PC-9 (cell line): ENCODE data around the gene STAG1. TPM values are rescaled to one million over a fixed set of nuclear protein-coding genes. Genes with fewer than 3 reads are reported as not detected.
"Not testable (repeated sequence)": the region's sequence is repeated elsewhere in the genome, so short reads cannot be mapped to it uniquely, and the experiment has no call there.

Experiments used
- BruUV-seq: library from RNA; stranded (reverse); fragments of 400-500 nt; replicated peaks from 2 replicates; lab custom pipeline; 2021; lab: Mats Ljungman, UMichigan
- CTCF ChIA-PET: fragments of 300-600 bp; sonication (Branson Sonifier 250); formaldehyde crosslinking; loops from one replicate; lab custom pipeline; 2022; ENCODE audit warnings: antibody characterized with exemption; lab: Charles Lee
- POLR2A ChIA-PET: fragments of 300-600 bp; sonication (Branson Sonifier 250); formaldehyde crosslinking; loops from one replicate; lab custom pipeline; 2022; ENCODE audit warnings: antibody characterized with exemption; ENCODE audit not compliant: unreplicated experiment; lab: Charles Lee
- DNase-seq, 2 experiments: peaks; one replicate each; pipeline versions ENCODE4 v3.0.0 to v3.0.0-alpha.2; 2015 to 2022; ENCODE audit warnings: mixed read lengths in 1 of 2
- H2AFZ ChIP-seq: fragments of 200-600 bp; sonication (generic); 2 replicates; pipeline ENCODE4 v1.8.1; 2017; ENCODE audit warnings: antibody characterized with exemption
- H3F3A ChIP-seq: fragments of 200-600 bp; sonication (generic); 2 replicates; pipeline ENCODE4 v1.8.1; 2017; ENCODE audit warnings: antibody characterized with exemption, mild to moderate bottlenecking, low read depth; ENCODE audit not compliant: insufficient read depth
- H3K27ac ChIP-seq: fragments of 200-600 bp; sonication (generic); 2 replicates; pipeline ENCODE4 v1.6.1; 2016; ENCODE audit warnings: mixed run types
- H3K27me3 ChIP-seq: fragments of 200-600 bp; sonication (generic); 2 replicates; pipeline ENCODE4 v1.6.1; 2016; ENCODE audit warnings: low read depth, mixed run types; ENCODE audit not compliant: insufficient read depth
- H3K36me3 ChIP-seq: fragments of 200-600 bp; sonication (generic); 2 replicates; pipeline ENCODE4 v1.6.1; 2016; ENCODE audit warnings: low read depth, mixed run types
- H3K4me1 ChIP-seq: fragments of 200-600 bp; sonication (generic); replicated peaks from 2 replicates; pipeline ENCODE4 v1.6.1; 2016; ENCODE audit warnings: mixed run types; ENCODE audit not compliant: insufficient read depth
- H3K4me2 ChIP-seq: fragments of 200-600 bp; sonication (generic); 2 replicates; pipeline ENCODE4 v1.6.1; 2017; ENCODE audit warnings: mixed run types
- H3K4me3 ChIP-seq: fragments of 200-600 bp; sonication (generic); 2 replicates; pipeline ENCODE4 v1.6.1; 2016; ENCODE audit warnings: mixed run types
- H3K79me2 ChIP-seq: fragments of 200-600 bp; sonication (generic); 2 replicates; pipeline ENCODE4 v1.6.1; 2017; ENCODE audit warnings: low read depth, mixed run types
- H3K9me2 ChIP-seq: fragments of 200-600 bp; sonication (generic); 2 replicates; pipeline ENCODE4 v1.8.1; 2017; ENCODE audit warnings: mild to moderate bottlenecking; ENCODE audit not compliant: insufficient read depth
- H3K9me3 ChIP-seq: fragments of 200-600 bp; sonication (generic); 2 replicates; pipeline ENCODE4 v1.8.1; 2016; ENCODE audit warnings: low read depth; ENCODE audit not compliant: insufficient read depth
- H4K20me1 ChIP-seq: fragments of 200-600 bp; sonication (generic); 2 replicates; pipeline ENCODE4 v1.8.1; 2017; ENCODE audit not compliant: insufficient read depth
- EZH2 ChIP-seq: fragments of 200-600 bp; sonication (generic); IDR thresholded peaks from 2 replicates; pipeline ENCODE4 v1.8.0; 2017; ENCODE audit warnings: antibody characterized with exemption, low read depth
- intact Hi-C: fragments of 100-400 bp; cut with micrococcal nuclease; formaldehyde crosslinking; loops from one replicate; pipeline ENCODE4 v1.10.0; 2022; ENCODE audit not compliant: unreplicated experiment
- total RNA-seq: library from RNA; stranded (reverse); gene quantifications from 2 replicates; pipeline ENCODE4 v1.2.3, GENCODE V29; 2021
- TF ChIP-seq, protein P1 (sequence below): fragments of 200-600 bp; sonication (generic); conservative IDR thresholded peaks from 2 replicates; pipeline ENCODE4 v1.6.1; 2017; ENCODE audit warnings: mixed run types, antibody characterized with exemption, mild to moderate bottlenecking, moderate library complexity

The STAG1 gene
- total RNA-seq, 1 experiment from 2014 or later: 39.3 TPM

DNA sequence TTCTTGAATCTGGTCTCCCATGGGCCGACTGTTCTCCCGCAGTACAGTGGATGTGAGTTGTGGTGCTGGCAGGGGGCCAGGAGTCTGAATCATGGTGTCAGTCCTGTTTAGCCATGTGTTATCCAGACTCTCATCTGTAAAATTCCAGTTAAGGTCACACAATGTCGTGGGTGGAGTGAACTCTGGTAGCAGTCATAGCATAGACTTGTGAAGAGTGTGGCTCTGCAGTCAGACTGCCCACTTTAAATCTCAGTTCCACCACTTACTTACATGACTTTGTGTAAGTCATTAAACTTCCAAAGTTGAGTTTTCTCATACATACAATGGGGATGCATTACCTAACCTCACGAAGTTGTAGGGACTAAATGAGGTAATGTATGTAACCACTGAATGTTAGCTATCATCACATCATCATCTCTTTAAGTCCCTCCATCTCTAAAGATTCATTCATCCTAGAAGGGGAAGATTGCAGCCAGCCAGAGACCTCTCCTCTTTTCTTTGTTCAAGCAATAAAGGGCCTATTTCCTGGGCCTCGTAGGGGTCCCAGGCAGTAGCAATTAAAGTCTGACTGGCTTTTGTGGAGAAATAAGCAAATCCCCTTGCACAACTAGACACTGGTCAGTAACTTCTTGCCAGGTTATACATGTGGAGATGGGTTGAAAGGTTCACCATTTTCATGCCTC is 408.2 kb downstream of the STAG1 start:
- CTCF ChIA-PET: no interaction called here

DNA sequence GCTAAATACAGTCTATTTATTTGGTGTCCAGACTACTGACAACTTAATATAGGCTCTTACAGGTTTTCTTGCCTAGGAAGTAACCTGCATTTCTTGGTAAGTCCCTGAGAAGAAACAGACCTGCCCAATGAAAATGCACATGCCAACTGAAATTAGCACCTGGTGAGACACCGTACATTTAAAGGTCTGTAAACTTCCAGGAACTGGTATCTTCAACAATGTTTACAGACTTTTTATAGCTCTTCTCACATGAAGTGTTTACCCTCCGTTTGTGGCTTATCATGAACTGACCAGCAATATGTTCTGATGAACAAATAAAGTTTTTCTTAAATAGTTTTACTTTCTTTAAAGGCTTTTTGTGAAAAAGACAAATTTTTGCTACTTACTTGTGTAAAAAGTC is 408.7 kb downstream of the STAG1 start:
- H3K27me3 ChIP-seq: no peaks in the 10 kb centered on the region
- H3K9me3 ChIP-seq: no peaks in the 10 kb centered on the region; the same call in 1 of the 2 replicates
- TF ChIP-seq EZH2: no peak
- TF ChIP-seq, protein P1, sequence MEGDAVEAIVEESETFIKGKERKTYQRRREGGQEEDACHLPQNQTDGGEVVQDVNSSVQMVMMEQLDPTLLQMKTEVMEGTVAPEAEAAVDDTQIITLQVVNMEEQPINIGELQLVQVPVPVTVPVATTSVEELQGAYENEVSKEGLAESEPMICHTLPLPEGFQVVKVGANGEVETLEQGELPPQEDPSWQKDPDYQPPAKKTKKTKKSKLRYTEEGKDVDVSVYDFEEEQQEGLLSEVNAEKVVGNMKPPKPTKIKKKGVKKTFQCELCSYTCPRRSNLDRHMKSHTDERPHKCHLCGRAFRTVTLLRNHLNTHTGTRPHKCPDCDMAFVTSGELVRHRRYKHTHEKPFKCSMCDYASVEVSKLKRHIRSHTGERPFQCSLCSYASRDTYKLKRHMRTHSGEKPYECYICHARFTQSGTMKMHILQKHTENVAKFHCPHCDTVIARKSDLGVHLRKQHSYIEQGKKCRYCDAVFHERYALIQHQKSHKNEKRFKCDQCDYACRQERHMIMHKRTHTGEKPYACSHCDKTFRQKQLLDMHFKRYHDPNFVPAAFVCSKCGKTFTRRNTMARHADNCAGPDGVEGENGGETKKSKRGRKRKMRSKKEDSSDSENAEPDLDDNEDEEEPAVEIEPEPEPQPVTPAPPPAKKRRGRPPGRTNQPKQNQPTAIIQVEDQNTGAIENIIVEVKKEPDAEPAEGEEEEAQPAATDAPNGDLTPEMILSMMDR: no peak
- ChIA-PET POLR2A (no interaction called here), CTCF (interaction anchor here (0.6 kb wide), 1 partner anchor 15 kb away, joined by 3 read pairs; no protein-coding TSS in a partner anchor)
- no peak overlapping the region for H3K4me2 ChIP-seq
- 0 out of 2 replicates have a peak overlapping the region, but pooled peaks have one; percentile 11 for H3K27ac ChIP-seq
- H2AFZ ChIP-seq: no peak overlapping the region
- no peaks in the 10 kb centered on the region; the same call in 1 of the 2 replicates for H3K4me1 ChIP-seq
- DNase-seq: no peak
- H3K79me2 ChIP-seq: no peaks in the 10 kb centered on the region
- H3K4me3 ChIP-seq: no peak overlapping the region
- H3K9me2 ChIP-seq: no peaks in the 10 kb centered on the region
- H3F3A ChIP-seq: no peaks in the 10 kb centered on the region
- no TSS peak for BruUV-seq
- intact Hi-C loops: no loop called here
- no peaks in the 10 kb centered on the region for H4K20me1 ChIP-seq
- H3K36me3 ChIP-seq: 0 out of 2 replicates have a peak, but pooled peaks cover 8% of the 10 kb centered on the region

More for the DNA sequence above, 408.2 kb downstream of the STAG1 start:
- Histone ChIP-seq H3K79me2 (no peaks in the 10 kb centered on the region), H3K4me3 (no peak overlapping the region), H3K4me1 (no peaks in the 10 kb centered on the region; the same call in 1 of the 2 replicates), H3K27ac (0 out of 2 replicates have a peak overlapping the region, but pooled peaks have one; percentile 11), H2AFZ (no peak overlapping the region), H3K4me2 (no peak overlapping the region), H3K36me3 (peaks cover 10% of the 10 kb centered on the region; the same call in 1 of the 2 replicates), H4K20me1 (no peaks in the 10 kb centered on the region), H3K9me2 (no peaks in the 10 kb centered on the region), H3F3A (no peaks in the 10 kb centered on the region), H3K27me3 (no peaks in the 10 kb centered on the region), H3K9me3 (no peaks in the 10 kb centered on the region; the same call in 1 of the 2 replicates)
- TF ChIP-seq EZH2: no peak
- TF ChIP-seq, protein P1: no peak
- intact Hi-C loops: no loop called here
- POLR2A ChIA-PET: no interaction called here
- no TSS peak for BruUV-seq
- DNase-seq: peak; percentile 49 to 80

DNA sequence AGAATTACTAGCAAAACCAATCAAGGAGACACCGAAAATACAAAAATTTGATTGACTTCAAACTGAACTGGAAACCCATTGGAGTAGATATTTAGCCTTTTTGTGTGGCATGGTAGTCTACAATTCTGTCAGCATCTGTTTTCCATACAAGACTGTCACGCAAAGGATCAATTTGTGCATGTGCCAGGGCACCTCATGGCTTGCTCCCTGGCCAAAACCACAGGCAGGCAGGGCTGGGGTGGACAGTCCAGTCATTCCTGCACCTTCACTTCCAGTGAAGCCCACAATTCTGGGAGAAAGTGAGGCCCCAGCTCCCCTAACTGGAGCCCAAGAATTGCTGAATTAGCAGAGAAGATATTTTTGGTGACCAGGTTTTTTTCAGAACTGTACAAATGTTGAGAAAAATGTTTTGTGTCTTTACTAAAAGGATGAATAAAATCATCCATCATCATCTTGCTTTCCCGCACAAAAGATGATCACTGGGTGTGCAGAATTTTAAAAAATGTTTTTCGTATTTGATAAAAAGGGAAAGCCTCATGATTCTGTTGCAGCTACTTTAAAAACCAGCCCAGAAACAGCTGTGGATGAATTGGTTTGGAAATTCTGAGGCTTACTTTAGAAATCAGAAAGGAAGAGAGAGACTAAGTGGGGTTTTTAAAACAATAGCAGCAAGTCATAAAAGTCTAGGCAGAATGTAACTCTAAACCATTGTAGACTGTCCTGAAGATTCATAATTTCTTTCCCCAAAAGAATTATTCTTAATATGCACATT is 415.7 kb downstream of the STAG1 start:
- Histone ChIP-seq H3F3A (no peaks in the 10 kb centered on the region), H3K9me2 (no peaks in the 10 kb centered on the region), H3K27me3 (no peaks in the 10 kb centered on the region), H4K20me1 (no peaks in the 10 kb centered on the region), H3K4me3 (no peak overlapping the region), H3K36me3 (0 out of 2 replicates have a peak, but pooled peaks cover 6% of the 10 kb centered on the region), H3K4me2 (no peak overlapping the region), H3K4me1 (no peaks in the 10 kb centered on the region), H3K79me2 (no peaks in the 10 kb centered on the region), H3K27ac (no peak overlapping the region), H3K9me3 (no peaks in the 10 kb centered on the region; the same call in 1 of the 2 replicates), H2AFZ (no peak overlapping the region)
- intact Hi-C loops: no loop called here
- DNase-seq: no peak
- no TSS peak for BruUV-seq
- POLR2A ChIA-PET: no interaction called here
- CTCF ChIA-PET: no interaction called here
- TF ChIP-seq, protein P1: no peak
- TF ChIP-seq EZH2: no peak

DNA sequence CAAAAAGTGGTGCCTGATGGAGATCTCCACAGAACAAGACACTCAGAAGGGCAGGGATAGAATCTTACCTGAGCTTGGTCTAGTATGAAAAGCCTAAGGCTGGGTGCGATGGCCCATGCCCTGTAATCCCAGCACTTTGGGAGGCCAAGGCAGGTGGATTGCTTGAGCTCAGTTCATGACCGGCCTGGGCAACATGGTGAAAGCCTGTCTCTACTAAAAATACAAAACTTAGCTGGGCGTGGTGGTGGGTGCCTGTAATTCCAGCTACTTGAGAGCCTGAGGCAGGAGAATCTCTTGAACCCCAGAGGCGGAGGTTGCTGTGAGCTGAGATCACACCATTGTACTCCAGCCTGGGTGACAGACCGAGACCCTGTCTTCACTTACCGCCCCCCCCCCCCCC is 417.5 kb downstream of the STAG1 start:
- H3K27me3 ChIP-seq, H3K36me3 ChIP-seq, H3K9me3 ChIP-seq, CTCF ChIA-PET, H3K27ac ChIP-seq, H3F3A ChIP-seq, H3K4me2 ChIP-seq, BruUV-seq, intact Hi-C loops, POLR2A ChIA-PET, H3K79me2 ChIP-seq, H4K20me1 ChIP-seq, H3K4me3 ChIP-seq, H2AFZ ChIP-seq, H3K9me2 ChIP-seq, DNase-seq, H3K4me1 ChIP-seq: not testable (repeated sequence)
